ENCODE results near the gene NSD1. TPM values are rescaled to one million over a fixed set of nuclear protein-coding genes. Genes with fewer than 3 reads are reported as not detected.

The NSD1 gene
- total and polyA plus RNA-seq, 2 of the 4 experiments (the other 2 are of a cell fraction) = 7.7 to 31.0 TPM

- dilution Hi-C loops (cut with HindIII; ENCODE audit: low sequenced_read_pairs, unreplicated experiment) (no loop called here), in situ Hi-C loops (cut with MboI; ENCODE audit: low sequenced_read_pairs) (no loop called here), intact Hi-C loops (cut with micrococcal nuclease) (no loop called here)
- no peak overlapping the region for H2BK15ac ChIP-seq (ENCODE audit: low read depth, low read length)
- no peak overlapping the region for H3K4me3 ChIP-seq (ENCODE audit: insufficient read depth, low read depth, low read length)
- H2AK9ac ChIP-seq (replicated peaks; ENCODE audit: low read depth, low read length, poor library complexity) = no peak overlapping the region
- no peak overlapping the region for H3K56ac ChIP-seq (ENCODE audit: extremely low read depth, insufficient read depth, low read length)
- no peak overlapping the region for H3K14ac ChIP-seq (replicated peaks; ENCODE audit: low read depth, low read length)
- H3K27ac ChIP-seq (ENCODE audit: insufficient read depth, low read length) = no peak overlapping the region
- no peak overlapping the region for H3K18ac ChIP-seq (ENCODE audit: low read depth, low read length)
- H4K20me1 ChIP-seq (ENCODE audit: insufficient read depth, low read length) = no peaks in the 10 kb centered on the region
- H4K91ac ChIP-seq (ENCODE audit: insufficient read depth, low read depth, low read length) = no peak overlapping the region
- H4K5ac ChIP-seq (ENCODE audit: low read depth, low read length) = no peak overlapping the region
- no peaks in the 10 kb centered on the region for H3K9me3 ChIP-seq (ENCODE audit: control insufficient read depth, insufficient read depth, low read length)
- no peak overlapping the region for H2AK5ac ChIP-seq (ENCODE audit: low read depth, low read length)
- ChIA-PET POLR2A (ENCODE audit: unreplicated experiment) (no interaction called here), CTCF (no interaction called here)
- no peak overlapping the region for H3K4me2 ChIP-seq (ENCODE audit: low read depth, low read length)
- WGBS, 2 experiments (ENCODE audit: extremely low coverage in 2 of 2, insufficient read length in 1 of 2) = 90% methylated on average over 4 of the region's 7 CpGs; no CpG with 5 or more reads in 1 of the 2 experiments
- no peak overlapping the region for H2AFZ ChIP-seq (replicated peaks; ENCODE audit: low read length, poor library complexity)
- H3K9me1 ChIP-seq (ENCODE audit: insufficient read depth, low read length) = no peaks in the 10 kb centered on the region
- H3K9ac ChIP-seq (ENCODE audit: low read depth, low read length) = no peak overlapping the region
- peaks cover 56% of the 10 kb centered on the region for H3K36me3 ChIP-seq (ENCODE audit: control insufficient read depth, insufficient read depth, low read length)
- H3K4ac ChIP-seq (ENCODE audit: low read depth, low read length) = no peak overlapping the region
- no peak overlapping the region for H2BK20ac ChIP-seq (ENCODE audit: low read depth, low read length)
- no peaks in the 10 kb centered on the region for H3K27me3 ChIP-seq (ENCODE audit: control insufficient read depth, insufficient read depth, low read length)
- BruUV-seq (replicated peaks) = no TSS peak
- no peak overlapping the region for H4K8ac ChIP-seq (ENCODE audit: low read depth in 2 of 2, low read length in 2 of 2)
- DNase-seq (no peak), ATAC-seq (ENCODE audit: low read depth) (no peak)
- no peak overlapping the region for H3K23ac ChIP-seq (ENCODE audit: low read depth, low read length)
- TF ChIP-seq MAFK (IDR thresholded peaks at IDR 0.05; ENCODE audit: low read depth, low read length) (0 out of 2 replicates have a peak, but pooled peaks have one; percentile 23), CEBPB (IDR thresholded peaks at IDR 0.05; ENCODE audit: low read depth, low read length) (no peak)
- H2BK120ac ChIP-seq (ENCODE audit: low read depth, low read length) = no peak overlapping the region
- H3K79me1 ChIP-seq (ENCODE audit: low read depth in 1 of 2, low read length in 2 of 2) = peaks cover 5 to 11% of the 10 kb centered on the region in 2 experiments; a peak in 2 of 4 replicates
- no peaks in the 10 kb centered on the region for H3K4me1 ChIP-seq (ENCODE audit: control insufficient read depth, insufficient read depth, low read length)
- no peak overlapping the region for H2BK5ac ChIP-seq (ENCODE audit: low read depth, low read length, poor library complexity, severe bottlenecking)
Measured at GRCh38 chr5:177291735-177292134, 158.2 kb downstream of the NSD1 start.

All from IMR-90 (cell line).